ENCODE data around the gene ZKSCAN5. TPM values are rescaled to one million over a fixed set of nuclear protein-coding genes. Genes with fewer than 3 reads are reported as not detected.
"Not testable (repeated sequence)": the region's sequence is repeated elsewhere in the genome, so short reads cannot be mapped to it uniquely, and the experiment has no call there.

ZKSCAN5 gene
- total RNA-seq, 2 experiments from 2014 or later = 12.0 to 12.2 TPM

GRCh38 chr7:99541212-99541611, 36.8 kb downstream of the ZKSCAN5 start:
- no peak for DNase-seq
- Mint-ChIP-seq H3K27me3 (peaks cover 1% of the 10 kb centered on the region), H3K27ac (no peak overlapping the region), H3K36me3 (ENCODE audit: low read depth) (peaks cover 36% of the 10 kb centered on the region), H3K9me3 (peaks cover 49% of the 10 kb centered on the region), H3K4me1 (no peaks in the 10 kb centered on the region), H3K4me3 (no peak overlapping the region)
- ChIA-PET CTCF (no interaction called here), POLR2A (interaction anchor here (1.2 kb wide), 1 partner anchor 16 kb away, joined by 5 read pairs; the partner anchor contains the start of gene ZNF655)

GRCh38 chr7:99543081-99543671, 38.7 kb downstream of the ZKSCAN5 start:
- Mint-ChIP-seq H3K9me3 (peaks cover 42% of the 10 kb centered on the region), H3K36me3 (ENCODE audit: low read depth) (peaks cover 41% of the 10 kb centered on the region), H3K27ac (no peak overlapping the region), H3K27me3 (peaks cover 1% of the 10 kb centered on the region), H3K4me1 (no peaks in the 10 kb centered on the region), H3K4me3 (no peak overlapping the region)
- ChIA-PET POLR2A (no interaction called here), CTCF (no interaction called here)
- DNase-seq = no peak

- Mint-ChIP-seq H3K9me3 (peaks cover 39% of the 10 kb centered on the region), H3K27me3 (no peaks in the 10 kb centered on the region), H3K4me1 (no peaks in the 10 kb centered on the region), H3K27ac (no peak overlapping the region), H3K4me3 (no peak overlapping the region), H3K36me3 (ENCODE audit: low read depth) (peaks cover 41% of the 10 kb centered on the region)
- ChIA-PET CTCF (no interaction called here), POLR2A (no interaction called here)
- no peak for DNase-seq
Observed at GRCh38 chr7:99543916-99544315, 39.5 kb downstream of the ZKSCAN5 start.

GRCh38 chr7:99545308-99545707, 40.8 kb downstream of the ZKSCAN5 start:
- POLR2A ChIA-PET = interaction anchor here (1.5 kb wide), 1 partner anchor 12 kb away, joined by 3 read pairs; no protein-coding TSS in a partner anchor
- peaks cover 43% of the 10 kb centered on the region for H3K36me3 Mint-ChIP-seq (ENCODE audit: low read depth)
- H3K9me3 Mint-ChIP-seq = peaks cover 35% of the 10 kb centered on the region
- DNase-seq, H3K27me3 Mint-ChIP-seq, H3K4me3 Mint-ChIP-seq, H3K27ac Mint-ChIP-seq, H3K4me1 Mint-ChIP-seq, CTCF ChIA-PET: not testable (repeated sequence)

GRCh38 chr7:99549545-99549944, 45.1 kb downstream of the ZKSCAN5 start:
- POLR2A ChIA-PET, CTCF ChIA-PET, H3K27ac Mint-ChIP-seq, DNase-seq, H3K4me3 Mint-ChIP-seq, H3K27me3 Mint-ChIP-seq: not testable (repeated sequence)
- Mint-ChIP-seq H3K36me3 (ENCODE audit: low read depth) (peaks cover 43% of the 10 kb centered on the region), H3K4me1 (peaks cover 20% of the 10 kb centered on the region), H3K9me3 (peaks cover 13% of the 10 kb centered on the region)

- DNase-seq = no peak
- Mint-ChIP-seq H3K36me3 (ENCODE audit: low read depth) (peaks cover 50% of the 10 kb centered on the region), H3K9me3 (peaks cover 11% of the 10 kb centered on the region), H3K4me3 (peak overlapping the region; percentile 79), H3K27me3 (no peaks in the 10 kb centered on the region), H3K27ac (peak overlapping the region; percentile 48), H3K4me1 (peaks cover 26% of the 10 kb centered on the region)
- CTCF ChIA-PET = interaction anchor here (0.6 kb wide), 1 partner anchor 65 kb away, joined by 3 read pairs; the partner anchor contains the start of gene ZSCAN25
- POLR2A ChIA-PET = interaction anchor here (1.2 to 1.3 kb wide), 4 partner anchors 47 to 143 kb away, joined by 5 to 25 read pairs (median 10); partner anchors contain the start of genes BUD31, PDAP1, ZKSCAN5 and ZNF394
Observed at GRCh38 chr7:99551334-99551733, 46.9 kb downstream of the ZKSCAN5 start.

- Mint-ChIP-seq H3K27me3 (no peaks in the 10 kb centered on the region), H3K27ac (peak within 1 kb of the TSS; percentile 48), H3K4me3 (peak within 1 kb of the TSS; percentile 79), H3K36me3 (ENCODE audit: low read depth) (peaks cover 49% of the 10 kb centered on the region), H3K4me1 (peaks cover 28% of the 10 kb centered on the region), H3K9me3 (peaks cover 6% of the 10 kb centered on the region)
- CTCF ChIA-PET = interaction anchor here (0.6 to 0.7 kb wide), 2 partner anchors 41 to 64 kb away, joined by 3 read pairs; partner anchors contain the start of gene ZSCAN25
- peak; percentile 86 for DNase-seq
- POLR2A ChIA-PET = interaction anchor here (0.8 to 1.3 kb wide), 10 partner anchors 9 to 549 kb away, joined by 3 to 25 read pairs (median 3); partner anchors contain the start of genes AP4M1, BUD31, MCM7 and PDAP1
Observed at GRCh38 chr7:99551767-99552463, 47.5 kb downstream of the ZKSCAN5 start, which contains the start of gene FAM200A. Gene FAM200A (minus strand): TSS chr7:99552114. CDS start chr7:99548407, 3,707 bp downstream.

GRCh38 chr7:99553039-99553438, 48.6 kb downstream of the ZKSCAN5 start:
- no peaks in the 10 kb centered on the region for H3K27me3 Mint-ChIP-seq
- peaks cover 37% of the 10 kb centered on the region for H3K4me1 Mint-ChIP-seq
- CTCF ChIA-PET = no interaction called here
- peak overlapping the region; percentile 1 for H3K4me3 Mint-ChIP-seq
- peaks cover 58% of the 10 kb centered on the region for H3K36me3 Mint-ChIP-seq (ENCODE audit: low read depth)
- POLR2A ChIA-PET = interaction anchor here (1.1 kb wide), 1 partner anchor 54 kb away, joined by 3 read pairs; no protein-coding TSS in a partner anchor
- peaks cover 4% of the 10 kb centered on the region for H3K9me3 Mint-ChIP-seq
- H3K27ac Mint-ChIP-seq = no peak overlapping the region
- no peak for DNase-seq

GRCh38 chr7:99554939-99555338, 50.5 kb downstream of the ZKSCAN5 start:
- no peaks in the 10 kb centered on the region for H3K9me3 Mint-ChIP-seq
- ChIA-PET POLR2A (no interaction called here), CTCF (no interaction called here)
- H3K36me3 Mint-ChIP-seq (ENCODE audit: low read depth) = peaks cover 59% of the 10 kb centered on the region
- H3K4me1 Mint-ChIP-seq = peaks cover 38% of the 10 kb centered on the region
- no peak overlapping the region for H3K4me3 Mint-ChIP-seq
- no peaks in the 10 kb centered on the region for H3K27me3 Mint-ChIP-seq
- no peak overlapping the region for H3K27ac Mint-ChIP-seq
- no peak for DNase-seq

GRCh38 chr7:99557196-99557607, 52.7 kb downstream of the ZKSCAN5 start:
- Mint-ChIP-seq H3K4me3 (peak overlapping the region; percentile 99), H3K27ac (peak overlapping the region; percentile 98), H3K9me3 (no peaks in the 10 kb centered on the region), H3K27me3 (no peaks in the 10 kb centered on the region), H3K36me3 (ENCODE audit: low read depth) (peaks cover 66% of the 10 kb centered on the region), H3K4me1 (peaks cover 50% of the 10 kb centered on the region)
- no peak for DNase-seq
- POLR2A ChIA-PET = interaction anchor here (1.0 to 6.6 kb wide), 24 partner anchors 10 to 1318 kb away, joined by 3 to 79 read pairs (median 9); partner anchors contain the start of genes ATP5MF, BUD31, MEPCE and PDAP1
- CTCF ChIA-PET = interaction anchor here (1.6 kb wide), 1 partner anchor 58 kb away, joined by 4 read pairs; no protein-coding TSS in a partner anchor

- POLR2A ChIA-PET = interaction anchor here (0.6 to 6.6 kb wide), 37 partner anchors 9 to 1587 kb away, joined by 3 to 79 read pairs (median 6); partner anchors contain the start of genes AP4M1, ARPC1B, ATP5MF and BUD31
- peak overlapping the region; percentile 98 for H3K27ac Mint-ChIP-seq
- H3K27me3 Mint-ChIP-seq = no peaks in the 10 kb centered on the region
- peaks cover 52% of the 10 kb centered on the region for H3K4me1 Mint-ChIP-seq
- peak overlapping the region; percentile 99 for H3K4me3 Mint-ChIP-seq
- CTCF ChIA-PET = interaction anchor here (0.6 to 1.6 kb wide), 4 partner anchors 53 to 649 kb away, joined by 3 to 7 read pairs (median 4); partner anchors contain the start of genes BUD31 and ZKSCAN5
- DNase-seq = no peak
- H3K9me3 Mint-ChIP-seq = no peaks in the 10 kb centered on the region
- H3K36me3 Mint-ChIP-seq (ENCODE audit: low read depth) = peaks cover 73% of the 10 kb centered on the region
Observed at GRCh38 chr7:99557940-99558305, 53.5 kb downstream of the ZKSCAN5 start.

- no peaks in the 10 kb centered on the region for H3K9me3 Mint-ChIP-seq
- peak; percentile 92 for DNase-seq
- H3K36me3 Mint-ChIP-seq (ENCODE audit: low read depth) = peaks cover 71% of the 10 kb centered on the region
- H3K4me1 Mint-ChIP-seq = peaks cover 49% of the 10 kb centered on the region
- peak within 1 kb of the TSS; percentile 99 for H3K4me3 Mint-ChIP-seq
- H3K27ac Mint-ChIP-seq = peak within 1 kb of the TSS; percentile 98
- CTCF ChIA-PET = interaction anchor here (0.6 to 1.5 kb wide), 3 partner anchors 54 to 650 kb away, joined by 3 to 7 read pairs (median 3); partner anchors contain the start of genes BUD31 and ZKSCAN5
- H3K27me3 Mint-ChIP-seq = no peaks in the 10 kb centered on the region
- POLR2A ChIA-PET = interaction anchor here (0.6 to 6.6 kb wide), 42 partner anchors 8 to 1587 kb away, joined by 3 to 79 read pairs (median 4); partner anchors contain the start of genes AP4M1, ARPC1B, ATP5MF and BUD31
Observed at GRCh38 chr7:99558306-99559174, 54.1 kb downstream of the ZKSCAN5 start, which contains the start of gene ZNF655. Gene ZNF655 (plus strand): TSS chr7:99558642. CDS start chr7:99560560, 1,918 bp downstream.
